OCI-LY3 (cell line): ENCODE measurements around the gene SLC2A13.

Experiments
- EZH2phosphoT487 ChIP-seq: fragments of 200-600 bp; shearing (Covaris generic); IDR thresholded peaks from 2 replicates; pipeline ENCODE4 v1.6.1; 2018; ENCODE audit warnings: antibody characterized with exemption, mixed run types, low read depth
- TF ChIP-seq, protein P1 (sequence below): fragments of 200-600, 300-600 bp; sonication (generic); IDR thresholded peaks from 2 replicates; pipeline ENCODE4 v1.5.1; 2014; ENCODE audit warnings: antibody characterized with exemption, low read length, low read depth

DNA sequence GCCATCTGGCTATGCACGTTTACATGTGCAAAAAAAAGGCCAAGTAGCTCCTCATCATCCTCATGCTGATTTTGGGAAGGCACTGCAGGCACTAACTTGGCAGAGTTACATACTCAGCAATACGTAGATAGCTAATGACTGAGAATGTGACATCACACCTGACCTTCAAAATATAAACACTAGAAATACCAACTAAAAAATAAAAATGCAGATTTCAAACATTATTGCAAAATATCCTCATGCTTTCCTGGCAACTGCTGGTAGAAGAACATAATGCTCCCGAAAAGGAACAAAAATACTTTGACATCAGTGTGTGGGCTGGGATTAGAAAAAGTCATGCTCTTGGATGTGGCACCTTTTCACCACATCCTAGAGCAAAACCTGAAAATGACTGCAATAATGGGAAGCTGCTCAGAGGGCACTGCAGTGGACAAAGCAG is 333.0 kb downstream of the SLC2A13 start:
- TF ChIP-seq, protein P1, sequence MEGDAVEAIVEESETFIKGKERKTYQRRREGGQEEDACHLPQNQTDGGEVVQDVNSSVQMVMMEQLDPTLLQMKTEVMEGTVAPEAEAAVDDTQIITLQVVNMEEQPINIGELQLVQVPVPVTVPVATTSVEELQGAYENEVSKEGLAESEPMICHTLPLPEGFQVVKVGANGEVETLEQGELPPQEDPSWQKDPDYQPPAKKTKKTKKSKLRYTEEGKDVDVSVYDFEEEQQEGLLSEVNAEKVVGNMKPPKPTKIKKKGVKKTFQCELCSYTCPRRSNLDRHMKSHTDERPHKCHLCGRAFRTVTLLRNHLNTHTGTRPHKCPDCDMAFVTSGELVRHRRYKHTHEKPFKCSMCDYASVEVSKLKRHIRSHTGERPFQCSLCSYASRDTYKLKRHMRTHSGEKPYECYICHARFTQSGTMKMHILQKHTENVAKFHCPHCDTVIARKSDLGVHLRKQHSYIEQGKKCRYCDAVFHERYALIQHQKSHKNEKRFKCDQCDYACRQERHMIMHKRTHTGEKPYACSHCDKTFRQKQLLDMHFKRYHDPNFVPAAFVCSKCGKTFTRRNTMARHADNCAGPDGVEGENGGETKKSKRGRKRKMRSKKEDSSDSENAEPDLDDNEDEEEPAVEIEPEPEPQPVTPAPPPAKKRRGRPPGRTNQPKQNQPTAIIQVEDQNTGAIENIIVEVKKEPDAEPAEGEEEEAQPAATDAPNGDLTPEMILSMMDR: no peak
- TF ChIP-seq EZH2phosphoT487: no peak
